GM12892 (cell line): ENCODE measurements around the gene TEX10.

ENCODE experiments used
- POLR2A ChIP-seq: IDR thresholded peaks from 2 replicates; pipeline ENCODE4 v1.6.1; 2011; ENCODE audit warnings: low read depth, low read length, control low read depth
- POLR2AphosphoS5 ChIP-seq: IDR thresholded peaks from 2 replicates; pipeline ENCODE4 v1.6.1; 2011; ENCODE audit warnings: low read depth, low read length, control low read depth

- no peak for TF ChIP-seq POLR2A
- no peak for TF ChIP-seq POLR2AphosphoS5
These were observed 62.0 kb downstream of the TEX10 start for GRCh38 chr9:100290714-100291113.
